HTR-8/SVneo (cell line): ENCODE measurements around the gene PLA2G2C.
"Not testable (repeated sequence)": the region's sequence is repeated elsewhere in the genome, so short reads cannot be mapped to it uniquely, and the experiment has no call there.

Experiments used
- DNase-seq: peaks from one replicate; pipeline ENCODE4 v3.0.0; 2011; ENCODE audit warnings: low spot score, mixed read lengths; ENCODE audit not compliant: insufficient read length
- FAIRE-seq: peaks from 2 replicates; lab custom pipeline; 2011; peaks lifted over from hg19 to GRCh38; lab: Jason Lieb, UNC

Gene PLA2G2C, protein sequence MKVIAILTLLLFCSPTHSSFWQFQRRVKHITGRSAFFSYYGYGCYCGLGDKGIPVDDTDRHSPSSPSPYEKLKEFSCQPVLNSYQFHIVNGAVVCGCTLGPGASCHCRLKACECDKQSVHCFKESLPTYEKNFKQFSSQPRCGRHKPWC

GRCh38 chr1:20185834-20186782 is at the start of gene PLA2G2C, which contains the start of gene UBXN10:
PLA2G2C (minus strand) TSS chr1:20186518; CDS start chr1:20177363, 9,155 bp downstream.
UBXN10 (plus strand) TSS chr1:20186096; CDS start chr1:20190562, 4,466 bp downstream.
- no peak for DNase-seq
- no peak for FAIRE-seq

DNA sequence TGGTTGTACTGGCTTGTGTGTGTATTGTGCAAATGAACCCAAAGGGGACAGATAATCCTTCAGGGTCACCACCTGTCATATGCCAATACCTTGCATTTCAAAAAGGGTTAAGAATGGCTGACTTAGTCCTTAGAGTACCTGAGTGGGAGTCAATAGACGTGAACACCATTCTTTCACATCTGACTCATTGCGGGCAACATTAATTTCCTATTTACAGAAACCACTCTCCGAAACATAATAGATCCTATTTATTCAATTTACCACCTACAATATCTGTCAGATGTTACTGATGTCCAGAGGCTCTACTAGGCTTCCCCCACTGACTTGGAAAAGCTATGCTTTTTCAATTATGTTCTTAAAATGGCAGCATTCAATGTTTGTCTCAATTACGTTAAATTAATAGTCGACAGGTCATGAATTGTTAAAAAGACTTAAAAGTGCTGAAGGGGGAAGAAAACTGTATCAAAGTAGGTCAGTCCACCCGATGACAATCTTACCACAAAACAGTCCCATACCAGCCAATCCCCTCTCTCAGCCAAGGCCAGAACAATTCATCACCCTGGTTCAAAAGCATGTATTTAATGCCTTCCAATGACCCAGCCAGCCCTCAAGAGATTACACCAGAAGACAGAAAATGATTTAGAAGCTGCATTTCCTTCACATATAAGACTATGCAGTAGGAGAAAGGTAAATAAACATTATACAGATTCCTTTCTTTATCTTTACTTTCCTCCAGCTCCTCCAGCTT is 48.6 kb upstream of the PLA2G2C start:
- no peak for DNase-seq
- no peak for FAIRE-seq

- no peak for FAIRE-seq
- no peak for DNase-seq
Observed at GRCh38 chr1:20233866-20234265, 47.5 kb upstream of the PLA2G2C start.

DNA sequence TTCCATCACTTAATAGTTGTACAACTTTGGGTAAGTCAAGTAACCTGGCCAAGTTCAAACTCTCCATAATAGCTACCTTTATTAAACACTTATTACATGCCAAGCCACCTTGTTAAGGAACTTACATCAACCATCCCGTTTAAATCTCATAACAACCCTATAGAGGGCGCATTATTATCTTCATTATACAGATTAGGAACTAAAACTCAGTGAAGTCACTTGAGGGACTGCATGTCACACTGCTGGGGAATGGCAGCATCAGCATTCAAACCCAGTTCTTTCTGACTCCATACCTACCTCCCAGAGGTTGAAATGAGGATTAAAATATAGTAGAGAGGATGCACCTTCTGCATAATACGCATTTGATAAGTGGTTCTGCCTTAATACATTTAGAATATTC is 47.1 kb upstream of the PLA2G2C start:
- no peak for DNase-seq
- no peak for FAIRE-seq

GRCh38 chr1:20232564-20232963 is 46.2 kb upstream of the PLA2G2C start:
- not testable (repeated sequence) for DNase-seq, FAIRE-seq

- DNase-seq = no peak
Observed at GRCh38 chr1:20229171-20229570, 42.9 kb upstream of the PLA2G2C start.

DNA sequence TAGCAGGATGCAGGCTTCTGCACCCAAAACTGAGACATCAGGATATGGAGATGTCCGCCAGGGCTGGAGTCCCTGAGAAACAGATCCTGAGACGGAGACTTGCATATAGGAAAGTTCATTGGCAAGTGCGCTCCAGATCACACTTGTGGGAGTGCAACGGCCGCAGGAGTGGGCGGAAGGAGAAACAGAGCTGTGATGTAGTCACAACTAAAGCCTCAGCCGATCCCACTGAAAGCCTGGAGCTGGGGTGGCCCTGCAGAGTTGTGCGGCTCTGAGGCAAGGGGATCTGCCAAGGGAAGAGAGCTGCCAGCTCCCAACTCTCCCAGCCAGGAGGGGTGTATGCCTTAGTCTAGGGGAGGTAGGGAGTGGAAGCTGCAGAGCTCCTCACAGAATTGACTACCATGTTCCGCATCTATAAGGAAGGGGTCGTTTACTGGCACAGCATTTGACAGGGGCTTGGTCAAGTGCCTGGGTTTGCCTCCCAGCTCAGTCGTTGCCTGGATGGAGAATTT is 42.1 kb upstream of the PLA2G2C start:
- FAIRE-seq (no peak), DNase-seq (no peak)

More at GRCh38 chr1:20229171-20229570, 42.9 kb upstream of the PLA2G2C start:
- FAIRE-seq = no peak

DNA sequence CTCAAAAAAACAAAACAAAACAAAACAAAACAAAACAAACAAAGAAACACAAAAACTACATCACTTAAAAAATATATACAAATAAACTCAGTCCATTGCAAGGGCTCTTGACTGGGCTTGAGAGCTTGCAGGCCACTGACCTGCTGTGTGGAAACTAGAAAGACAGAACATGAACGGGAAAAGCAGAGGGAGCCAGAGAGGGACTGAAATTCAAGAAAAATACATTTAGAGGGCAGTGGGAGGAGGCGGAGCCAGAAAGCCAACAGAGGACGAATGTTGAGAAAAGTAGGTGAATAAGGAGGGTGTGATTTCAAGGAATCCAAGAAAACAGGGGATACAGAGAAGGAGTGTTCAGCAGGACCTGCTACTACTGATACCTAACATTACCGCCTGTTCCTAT is 41.4 kb upstream of the PLA2G2C start:
- DNase-seq (no peak), FAIRE-seq (no peak)

DNA sequence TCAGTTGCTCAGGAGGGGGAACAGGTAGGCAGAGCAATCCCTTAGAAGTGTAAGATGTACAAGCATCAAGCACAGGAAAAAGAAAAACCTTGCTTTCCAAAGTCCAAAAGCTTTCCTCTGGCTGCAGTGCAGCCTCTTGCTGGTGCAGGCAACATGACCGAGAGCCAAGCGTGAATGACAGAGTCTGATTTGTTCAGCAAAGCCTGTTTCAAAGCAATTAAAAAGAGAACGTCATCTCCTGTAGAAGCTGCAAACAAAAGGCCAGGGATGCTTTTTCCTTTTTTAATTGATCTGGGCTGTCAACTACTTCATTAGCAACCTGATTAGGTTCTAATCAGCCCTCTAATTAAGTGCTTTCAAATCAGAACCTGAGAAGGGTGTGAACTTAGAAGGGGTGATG is 38.2 kb upstream of the PLA2G2C start:
- DNase-seq (no peak), FAIRE-seq (no peak)

GRCh38 chr1:20223551-20224419 is 37.5 kb upstream of the PLA2G2C start:
- FAIRE-seq (no peak), DNase-seq (no peak)

- no peak for FAIRE-seq
- DNase-seq = no peak
Observed at GRCh38 chr1:20223106-20223505, 36.8 kb upstream of the PLA2G2C start.

- DNase-seq (no peak), FAIRE-seq (no peak)
Observed at GRCh38 chr1:20220036-20220435, 33.7 kb upstream of the PLA2G2C start.

DNA sequence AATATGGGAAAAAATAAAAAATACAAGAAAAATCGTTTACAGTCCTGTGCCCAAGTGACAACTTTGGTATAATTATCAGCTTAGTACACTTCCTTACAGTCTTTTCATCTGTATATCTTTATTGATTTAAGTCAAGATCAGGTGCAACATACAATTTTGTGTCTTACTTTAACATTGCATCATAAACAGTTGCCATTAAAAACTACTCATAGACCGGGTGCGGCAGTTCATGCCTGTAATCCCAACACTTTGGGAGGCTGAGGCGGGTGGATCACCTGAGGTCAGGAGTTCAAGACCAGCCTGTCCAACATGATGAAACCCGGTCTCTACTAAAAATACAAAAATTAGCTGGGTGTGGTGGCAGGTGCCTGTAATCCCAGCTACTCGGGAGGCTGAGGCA is 32.7 kb upstream of the PLA2G2C start:
- FAIRE-seq, DNase-seq: not testable (repeated sequence)

DNA sequence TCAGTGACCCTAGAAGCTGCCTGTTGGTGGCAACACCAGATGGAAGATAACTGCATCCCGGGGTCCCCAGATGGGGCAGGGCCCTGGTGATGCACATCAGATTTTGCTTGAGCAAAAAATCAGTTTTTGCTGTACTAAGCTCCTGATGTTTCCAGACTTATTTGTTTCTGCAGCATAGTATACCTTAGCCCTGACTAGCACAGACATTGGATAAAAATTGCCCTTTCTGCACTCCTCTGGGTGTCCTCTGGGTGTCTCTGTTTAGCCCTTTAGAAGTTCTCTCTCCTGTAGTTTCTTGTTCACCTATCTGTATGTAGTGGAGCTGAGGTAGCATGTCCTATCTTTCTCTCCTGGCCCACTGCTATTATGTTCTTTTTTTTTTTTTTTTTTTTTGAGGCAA is 30.3 kb upstream of the PLA2G2C start:
- DNase-seq (no peak), FAIRE-seq (no peak)

- FAIRE-seq (no peak), DNase-seq (no peak)
Observed at GRCh38 chr1:20215716-20216115, 29.4 kb upstream of the PLA2G2C start.

- FAIRE-seq (no peak), DNase-seq (peak; percentile 62)
Observed at GRCh38 chr1:20212685-20213331, 26.5 kb upstream of the PLA2G2C start.

DNA sequence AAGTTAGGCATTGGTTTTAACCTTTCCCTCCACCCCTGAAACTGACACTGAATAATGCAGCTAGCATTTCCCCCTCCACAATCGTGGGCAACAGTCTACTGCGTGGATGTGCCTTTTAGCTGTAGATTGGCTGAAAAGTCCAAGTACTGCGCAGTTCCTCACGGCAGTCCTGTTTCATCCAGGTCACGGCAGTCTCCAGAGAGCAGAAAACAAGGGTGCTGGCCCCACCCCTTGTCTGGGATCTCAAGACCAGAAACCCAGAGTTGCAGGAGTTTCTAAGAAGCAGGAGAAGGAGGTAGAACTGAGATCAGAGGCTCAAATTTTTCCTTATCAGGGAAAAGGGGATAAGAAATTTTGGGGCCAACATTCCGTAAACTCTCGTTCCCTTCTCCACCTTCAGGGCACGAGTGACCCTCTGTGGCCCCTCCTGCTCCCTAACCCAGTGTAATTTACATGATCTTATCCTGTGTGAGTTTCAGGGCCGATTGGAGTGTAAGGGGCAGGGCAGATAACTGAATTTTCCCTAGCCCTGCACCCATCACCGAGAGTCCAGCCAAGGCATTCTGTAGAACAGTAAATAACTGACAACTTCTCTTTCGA is 25.9 kb upstream of the PLA2G2C start:
- FAIRE-seq (no peak), DNase-seq (no peak)

DNA sequence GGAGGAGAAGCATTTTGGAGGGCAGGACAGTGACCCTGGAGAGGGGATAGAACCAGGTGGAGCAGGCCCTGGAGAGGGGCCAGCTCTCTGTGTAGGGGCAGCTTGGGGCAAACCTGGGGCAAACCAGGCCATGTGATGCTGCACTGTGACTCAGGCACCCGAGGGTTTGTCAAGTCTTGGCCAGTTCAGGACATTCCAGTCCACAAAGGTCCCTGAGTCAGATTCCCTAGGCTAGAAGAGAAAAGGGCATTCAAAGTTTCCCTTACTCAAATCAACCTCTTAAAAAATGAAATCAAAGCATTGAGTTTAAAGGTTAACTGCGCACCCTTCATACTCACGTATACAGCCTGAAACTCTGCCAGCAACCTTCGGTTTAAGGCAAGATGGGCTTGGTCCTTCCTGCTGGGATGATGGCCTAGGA is 25.2 kb upstream of the PLA2G2C start:
- no peak for FAIRE-seq
- DNase-seq = no peak
